RWPE1 (cell line): ENCODE data around the gene GTF3C4.

ENCODE experiments used
- CTCF ChIA-PET: fragments of 350-600 bp; sonication (Branson Sonifier 250); formaldehyde crosslinking; extraction: SDS; loops from one replicate; lab custom pipeline; 2021; lab: Yijun Ruan, JAX
- POLR2A ChIA-PET: fragments of 400-600 bp; formaldehyde crosslinking; extraction: SDS; loops from one replicate; lab custom pipeline; 2020; ENCODE audit warnings: antibody characterized with exemption; ENCODE audit not compliant: low non-redundant PET; lab: Yijun Ruan, JAX
- DNase-seq: peaks from one replicate; pipeline ENCODE4 v3.0.0; 2012; ENCODE audit warnings: low spot score
- H3K27ac ChIP-seq: fragments of 450-650 bp; 2 replicates; pipeline ENCODE4 v1.5.1; 2017
- CTCF ChIP-seq: fragments of 450-650 bp; conservative IDR thresholded peaks from 2 replicates; pipeline ENCODE4 v1.5.1; 2017; ENCODE audit warnings: low read depth, mild to moderate bottlenecking

GTF3C4 gene

GRCh38 chr9:132732326-132733259 lies 62.3 kb downstream of the GTF3C4 start:
- ChIA-PET POLR2A (no interaction called here), CTCF (interaction anchor here (0.6 kb wide), 1 partner anchor 210 kb away, joined by 5 read pairs; no protein-coding TSS in a partner anchor)
- no peak for TF ChIP-seq CTCF
- no peak overlapping the region for H3K27ac ChIP-seq
- no peak for DNase-seq

GRCh38 chr9:132733260-132733815 lies 63.1 kb downstream of the GTF3C4 start:
- DNase-seq = no peak
- POLR2A ChIA-PET = no interaction called here
- CTCF ChIA-PET = no interaction called here
- no peak overlapping the region for H3K27ac ChIP-seq
- no peak for TF ChIP-seq CTCF

GRCh38 chr9:132739710-132740310 lies 69.5 kb downstream of the GTF3C4 start:
- CTCF ChIA-PET = interaction anchor here (0.6 to 1.5 kb wide), 2 partner anchors 22 to 60 kb away, joined by 4 read pairs; no protein-coding TSS in a partner anchor
- H3K27ac ChIP-seq = no peak overlapping the region
- no peak for TF ChIP-seq CTCF
- no peak for DNase-seq
- POLR2A ChIA-PET = no interaction called here

GRCh38 chr9:132740526-132741309 lies 70.5 kb downstream of the GTF3C4 start:
- no peak for DNase-seq
- H3K27ac ChIP-seq = no peak overlapping the region
- TF ChIP-seq CTCF = no peak
- POLR2A ChIA-PET = no interaction called here
- CTCF ChIA-PET = no interaction called here

- no peak for DNase-seq
- no peak for TF ChIP-seq CTCF
- ChIA-PET POLR2A (no interaction called here), CTCF (no interaction called here)
- H3K27ac ChIP-seq = no peak overlapping the region
Measured at GRCh38 chr9:132742821-132743311, 72.6 kb downstream of the GTF3C4 start.
